PC-3 (cell line): ENCODE data around the gene APBA1.

ENCODE experiments used
- EZH2 ChIP-seq: fragments of 300-600 bp; sonication (generic); IDR thresholded peaks from one replicate; pipeline ENCODE4 v1.6.1; 2017; ENCODE audit warnings: antibody characterized with exemption, mild to moderate bottlenecking, low read length; ENCODE audit not compliant: unreplicated experiment
- EZH2phosphoT487 ChIP-seq: fragments of 300-600 bp; sonication (generic); IDR thresholded peaks from 2 replicates; pipeline ENCODE4 v1.6.1; 2018; ENCODE audit warnings: mild to moderate bottlenecking, antibody characterized with exemption, low read length, borderline replicate concordance
- TF ChIP-seq, protein P1 (sequence below): fragments of 300-600 bp; sonication (generic); conservative IDR thresholded peaks from 2 replicates; pipeline ENCODE4 v1.5.1; 2017; ENCODE audit warnings: antibody characterized with exemption, low read depth, mild to moderate bottlenecking, low read length

GRCh38 chr9:69393425-69393824, 278.7 kb downstream of the APBA1 start:
- TF ChIP-seq, protein P1, sequence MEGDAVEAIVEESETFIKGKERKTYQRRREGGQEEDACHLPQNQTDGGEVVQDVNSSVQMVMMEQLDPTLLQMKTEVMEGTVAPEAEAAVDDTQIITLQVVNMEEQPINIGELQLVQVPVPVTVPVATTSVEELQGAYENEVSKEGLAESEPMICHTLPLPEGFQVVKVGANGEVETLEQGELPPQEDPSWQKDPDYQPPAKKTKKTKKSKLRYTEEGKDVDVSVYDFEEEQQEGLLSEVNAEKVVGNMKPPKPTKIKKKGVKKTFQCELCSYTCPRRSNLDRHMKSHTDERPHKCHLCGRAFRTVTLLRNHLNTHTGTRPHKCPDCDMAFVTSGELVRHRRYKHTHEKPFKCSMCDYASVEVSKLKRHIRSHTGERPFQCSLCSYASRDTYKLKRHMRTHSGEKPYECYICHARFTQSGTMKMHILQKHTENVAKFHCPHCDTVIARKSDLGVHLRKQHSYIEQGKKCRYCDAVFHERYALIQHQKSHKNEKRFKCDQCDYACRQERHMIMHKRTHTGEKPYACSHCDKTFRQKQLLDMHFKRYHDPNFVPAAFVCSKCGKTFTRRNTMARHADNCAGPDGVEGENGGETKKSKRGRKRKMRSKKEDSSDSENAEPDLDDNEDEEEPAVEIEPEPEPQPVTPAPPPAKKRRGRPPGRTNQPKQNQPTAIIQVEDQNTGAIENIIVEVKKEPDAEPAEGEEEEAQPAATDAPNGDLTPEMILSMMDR: no peak
- TF ChIP-seq EZH2: no peak
- no peak for TF ChIP-seq EZH2phosphoT487
